Measurements from ENCODE around the gene LY6G5C.

Gene LY6G5C

DNA sequence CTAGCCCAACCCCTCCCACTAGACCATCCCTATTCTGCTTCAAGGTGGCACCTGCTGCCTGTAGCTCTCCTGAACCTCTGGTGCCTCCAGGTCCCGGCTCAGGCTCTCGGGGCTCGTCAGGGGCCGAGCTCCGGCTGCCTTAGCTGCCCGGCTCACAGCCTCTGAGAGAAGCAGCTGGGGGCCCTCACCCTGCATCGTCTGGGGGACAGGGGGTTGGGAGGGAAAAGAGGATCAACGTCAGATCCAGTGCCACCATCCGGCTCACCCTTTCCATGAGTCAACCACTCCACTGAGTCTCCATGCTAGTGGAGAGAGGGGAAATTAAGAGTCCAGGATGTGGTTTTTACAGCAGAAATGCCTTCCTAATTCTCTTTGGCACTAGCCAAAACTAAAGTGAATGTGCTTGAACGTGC, 41.4 kb downstream of the LY6G5C start:
- no peak for DNase-seq (ENCODE audit: low read depth)

DNA sequence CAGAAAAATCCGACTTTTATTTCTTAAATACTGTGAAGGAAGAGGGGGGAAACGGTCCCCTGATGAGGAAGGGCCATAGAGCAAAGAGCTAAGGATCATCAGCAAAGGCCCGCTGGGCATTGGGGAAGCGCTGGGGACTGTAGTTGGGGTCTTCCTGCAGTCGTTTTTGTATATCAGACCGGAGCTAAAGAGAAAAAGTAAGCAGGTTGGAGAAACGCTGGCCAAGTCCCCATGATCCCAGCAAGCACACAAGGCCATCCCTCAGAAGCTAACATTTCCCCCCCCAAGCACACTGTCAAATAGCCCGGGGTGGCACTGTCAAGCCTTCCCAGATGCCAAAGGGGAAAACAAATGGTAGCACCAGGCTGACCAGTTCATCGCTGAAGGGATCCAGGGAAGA, 41.8 kb downstream of the LY6G5C start:
- no peak for DNase-seq (ENCODE audit: low read depth)

- DNase-seq (ENCODE audit: low read depth) = no peak
Measured at GRCh38 chr6:31636698-31637596, 43.9 kb downstream of the LY6G5C start.

DNA sequence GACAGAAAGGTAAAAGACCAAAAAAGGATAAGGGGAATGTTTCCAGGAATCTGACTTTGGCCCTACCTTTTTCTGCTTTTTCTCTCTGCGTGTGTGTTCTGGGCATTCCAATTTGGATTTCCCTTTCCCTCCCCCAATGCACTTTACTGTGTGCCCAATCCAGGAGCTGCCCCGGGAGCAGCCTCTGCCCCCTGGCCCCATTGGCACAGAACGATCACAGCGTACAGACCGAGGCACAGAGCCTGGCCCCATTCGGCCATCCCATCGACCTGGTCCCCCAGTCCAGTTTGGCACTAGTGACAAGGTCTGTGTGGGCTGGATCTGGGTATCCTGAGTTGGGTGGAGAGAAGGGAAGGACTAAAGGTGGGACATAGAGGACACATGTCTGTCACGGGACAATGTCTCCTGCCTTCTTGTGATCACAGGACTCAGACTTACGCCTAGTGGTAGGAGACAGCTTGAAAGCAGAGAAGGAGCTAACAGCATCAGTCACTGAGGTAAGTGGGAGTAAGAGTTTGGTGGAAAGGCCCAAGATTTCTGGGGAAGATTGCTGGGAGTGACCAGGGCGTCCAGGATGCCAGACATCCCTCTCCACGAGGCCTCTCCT, 45.8 kb downstream of the LY6G5C start:
- no peak for DNase-seq (ENCODE audit: low read depth)

GRCh38 chr6:31634131-31634530, 46.7 kb downstream of the LY6G5C start:
- no peak for DNase-seq (ENCODE audit: low read depth)

GRCh38 chr6:31633447-31633846, 47.4 kb downstream of the LY6G5C start:
- no peak for DNase-seq (ENCODE audit: low read depth)

DNA sequence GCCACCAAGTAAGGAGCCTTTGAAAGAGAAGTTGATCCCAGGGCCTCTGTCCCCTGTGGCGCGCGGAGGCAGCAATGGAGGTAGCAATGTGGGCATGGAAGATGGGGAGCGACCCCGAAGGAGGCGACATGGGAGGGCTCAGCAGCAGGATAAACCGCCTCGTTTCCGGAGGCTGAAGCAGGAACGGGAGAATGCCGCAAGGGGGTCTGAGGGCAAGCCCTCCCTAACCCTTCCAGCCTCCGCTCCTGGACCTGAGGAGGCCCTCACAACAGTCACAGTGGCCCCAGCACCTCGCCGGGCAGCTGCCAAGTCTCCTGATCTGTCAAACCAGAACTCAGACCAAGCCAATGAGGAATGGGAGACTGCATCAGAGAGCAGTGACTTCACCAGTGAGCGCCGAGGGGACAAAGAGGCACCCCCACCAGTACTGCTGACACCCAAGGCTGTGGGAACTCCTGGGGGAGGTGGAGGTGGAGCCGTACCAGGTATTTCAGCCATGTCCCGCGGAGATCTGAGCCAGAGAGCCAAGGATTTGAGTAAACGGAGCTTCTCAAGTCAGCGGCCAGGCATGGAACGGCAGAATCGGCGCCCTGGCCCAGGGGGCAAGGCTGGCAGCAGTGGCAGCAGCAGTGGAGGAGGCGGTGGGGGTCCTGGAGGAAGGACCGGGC, 48.5 kb downstream of the LY6G5C start:
- DNase-seq (ENCODE audit: low read depth) = no peak

DNA sequence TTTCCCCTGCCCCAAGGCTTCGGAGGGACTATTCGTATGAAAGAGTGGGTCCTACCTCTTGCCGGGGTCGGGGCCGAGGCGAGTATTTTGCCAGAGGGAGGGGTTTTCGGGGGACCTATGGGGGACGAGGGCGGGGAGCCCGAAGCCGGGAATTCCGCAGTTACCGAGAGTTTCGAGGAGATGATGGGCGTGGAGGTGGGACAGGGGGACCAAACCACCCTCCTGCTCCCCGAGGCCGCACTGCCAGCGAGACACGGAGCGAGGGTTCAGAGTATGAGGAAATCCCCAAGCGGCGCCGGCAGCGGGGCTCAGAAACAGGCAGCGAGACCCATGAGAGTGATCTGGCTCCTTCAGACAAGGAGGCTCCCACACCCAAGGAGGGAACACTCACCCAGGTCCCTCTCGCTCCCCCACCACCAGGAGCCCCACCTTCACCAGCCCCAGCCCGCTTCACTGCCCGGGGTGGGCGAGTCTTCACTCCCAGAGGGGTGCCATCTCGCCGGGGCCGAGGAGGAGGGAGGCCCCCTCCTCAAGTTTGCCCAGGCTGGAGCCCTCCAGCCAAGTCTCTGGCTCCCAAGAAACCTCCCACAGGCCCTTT, 49.1 kb downstream of the LY6G5C start:
- DNase-seq (ENCODE audit: low read depth) = no peak

GRCh38 chr6:31631209-31631608, 49.7 kb downstream of the LY6G5C start:
- no peak for DNase-seq (ENCODE audit: low read depth)

- no peak for DNase-seq (ENCODE audit: low read depth)
Measured at GRCh38 chr6:31630177-31630934, 50.5 kb downstream of the LY6G5C start.

DNA sequence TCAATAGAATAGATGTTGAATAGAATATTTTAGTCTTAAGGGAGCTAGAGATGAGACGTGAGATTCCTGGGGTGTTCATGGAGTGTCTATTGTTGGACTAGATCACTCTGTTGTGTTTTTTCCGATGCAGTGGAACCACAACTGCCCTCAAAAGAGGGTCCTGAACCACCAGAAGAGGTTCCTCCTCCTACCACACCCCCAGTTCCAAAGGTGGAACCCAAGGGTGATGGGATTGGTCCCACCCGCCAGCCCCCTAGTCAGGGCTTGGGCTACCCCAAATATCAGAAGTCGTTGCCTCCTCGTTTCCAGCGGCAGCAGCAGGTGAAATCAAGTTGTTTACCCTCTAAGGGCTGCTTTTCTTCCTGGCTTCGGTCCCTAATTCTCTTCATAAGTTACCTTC, 51.9 kb downstream of the LY6G5C start:
- DNase-seq (ENCODE audit: low read depth) = no peak

GRCh38 chr6:31627690-31628287, 53.1 kb downstream of the LY6G5C start:
- no peak for DNase-seq (ENCODE audit: low read depth)

DNA sequence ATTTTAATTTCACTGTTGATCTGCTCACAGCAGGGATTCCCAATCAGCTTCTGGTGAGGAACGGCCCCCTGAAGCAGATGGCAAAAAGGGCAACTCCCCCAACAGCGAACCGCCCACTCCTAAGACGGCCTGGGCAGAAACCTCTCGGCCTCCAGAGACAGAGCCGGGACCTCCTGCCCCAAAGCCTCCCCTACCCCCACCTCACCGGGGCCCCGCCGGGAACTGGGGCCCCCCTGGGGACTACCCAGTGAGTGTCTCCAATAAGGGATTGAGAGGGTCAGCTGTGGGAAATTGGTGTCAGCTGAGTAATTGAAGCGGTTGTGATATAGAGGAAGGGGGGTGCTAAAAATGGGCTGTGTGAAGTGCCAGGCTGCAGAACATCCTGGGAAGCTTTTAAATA, 53.9 kb downstream of the LY6G5C start:
- DNase-seq (ENCODE audit: low read depth) = no peak
